ENCODE measurements around the gene OSBPL2.

The OSBPL2 gene

DNA sequence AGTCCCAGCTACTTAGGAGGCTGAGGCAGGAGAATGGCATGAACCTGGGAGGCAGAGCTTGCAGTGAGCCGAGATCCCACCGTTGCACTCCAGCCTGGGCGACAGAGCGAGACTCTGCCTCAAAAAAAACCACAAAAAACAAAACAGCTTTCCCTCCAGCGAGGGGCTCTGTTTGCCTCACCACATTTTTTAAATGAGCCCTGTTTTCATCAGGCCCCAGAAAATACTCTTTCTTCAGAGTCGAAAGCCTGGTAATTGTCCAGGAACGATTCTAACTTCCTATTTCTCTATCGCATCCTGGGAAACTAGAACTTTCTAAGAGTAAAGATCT is 43.3 kb upstream of the OSBPL2 start:
- no peak for DNase-seq (ENCODE audit: extremely low spot score)
- TF ChIP-seq, protein P1, sequence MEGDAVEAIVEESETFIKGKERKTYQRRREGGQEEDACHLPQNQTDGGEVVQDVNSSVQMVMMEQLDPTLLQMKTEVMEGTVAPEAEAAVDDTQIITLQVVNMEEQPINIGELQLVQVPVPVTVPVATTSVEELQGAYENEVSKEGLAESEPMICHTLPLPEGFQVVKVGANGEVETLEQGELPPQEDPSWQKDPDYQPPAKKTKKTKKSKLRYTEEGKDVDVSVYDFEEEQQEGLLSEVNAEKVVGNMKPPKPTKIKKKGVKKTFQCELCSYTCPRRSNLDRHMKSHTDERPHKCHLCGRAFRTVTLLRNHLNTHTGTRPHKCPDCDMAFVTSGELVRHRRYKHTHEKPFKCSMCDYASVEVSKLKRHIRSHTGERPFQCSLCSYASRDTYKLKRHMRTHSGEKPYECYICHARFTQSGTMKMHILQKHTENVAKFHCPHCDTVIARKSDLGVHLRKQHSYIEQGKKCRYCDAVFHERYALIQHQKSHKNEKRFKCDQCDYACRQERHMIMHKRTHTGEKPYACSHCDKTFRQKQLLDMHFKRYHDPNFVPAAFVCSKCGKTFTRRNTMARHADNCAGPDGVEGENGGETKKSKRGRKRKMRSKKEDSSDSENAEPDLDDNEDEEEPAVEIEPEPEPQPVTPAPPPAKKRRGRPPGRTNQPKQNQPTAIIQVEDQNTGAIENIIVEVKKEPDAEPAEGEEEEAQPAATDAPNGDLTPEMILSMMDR (IDR thresholded peaks at IDR 0.05; ENCODE audit: control extremely low read depth, extremely low read depth, low read depth, missing control alignments), result no peak
- ChIA-PET CTCF (no interaction called here), POLR2A (no interaction called here)

DNA sequence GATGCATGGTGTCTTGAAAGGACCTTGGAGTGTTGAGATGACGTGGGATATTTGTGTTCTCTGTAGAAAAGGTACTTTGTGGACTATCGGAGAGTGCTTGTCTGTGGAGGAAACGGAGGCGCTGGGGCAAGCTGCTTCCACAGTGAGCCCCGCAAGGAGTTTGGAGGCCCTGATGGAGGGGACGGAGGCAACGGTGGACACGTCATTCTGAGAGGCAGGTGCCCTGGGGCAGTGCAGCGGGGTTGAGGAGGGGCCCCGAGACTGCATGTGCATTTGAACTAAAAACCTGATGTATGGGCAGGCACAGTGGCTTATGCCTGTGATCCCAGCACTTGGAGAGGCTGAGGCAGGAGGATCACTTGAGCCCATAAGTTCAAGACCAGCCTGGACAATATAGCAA is 42.6 kb upstream of the OSBPL2 start:
- TF ChIP-seq, protein P1 (IDR thresholded peaks at IDR 0.05; ENCODE audit: control extremely low read depth, extremely low read depth, low read depth, missing control alignments), result no peak
- ChIA-PET POLR2A (no interaction called here), CTCF (no interaction called here)
- no peak for DNase-seq (ENCODE audit: extremely low spot score)

DNA sequence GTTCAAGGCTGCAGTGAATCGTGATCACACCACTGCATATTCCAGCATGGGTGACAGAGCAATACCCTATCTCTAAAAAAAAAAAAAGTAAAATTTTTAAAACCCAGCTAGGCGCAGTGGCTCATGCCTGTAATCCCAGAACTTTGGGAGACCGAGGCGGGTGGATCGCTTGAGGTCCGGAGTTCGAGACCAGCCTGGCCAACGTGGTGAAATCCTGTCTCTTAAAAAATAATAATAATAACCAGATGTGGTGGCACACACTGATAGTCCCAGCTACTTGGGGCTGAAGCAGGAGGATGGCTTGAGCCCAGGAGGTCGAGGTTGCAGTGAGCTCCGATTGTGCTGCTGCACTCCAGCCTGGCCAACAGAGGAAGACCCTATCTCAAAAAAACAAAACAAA is 42.0 kb upstream of the OSBPL2 start:
- POLR2A ChIA-PET, result no interaction called here
- CTCF ChIA-PET, result no interaction called here
- no peak for DNase-seq (ENCODE audit: extremely low spot score)
- TF ChIP-seq, protein P1 (IDR thresholded peaks at IDR 0.05; ENCODE audit: control extremely low read depth, extremely low read depth, low read depth, missing control alignments), result no peak

DNA sequence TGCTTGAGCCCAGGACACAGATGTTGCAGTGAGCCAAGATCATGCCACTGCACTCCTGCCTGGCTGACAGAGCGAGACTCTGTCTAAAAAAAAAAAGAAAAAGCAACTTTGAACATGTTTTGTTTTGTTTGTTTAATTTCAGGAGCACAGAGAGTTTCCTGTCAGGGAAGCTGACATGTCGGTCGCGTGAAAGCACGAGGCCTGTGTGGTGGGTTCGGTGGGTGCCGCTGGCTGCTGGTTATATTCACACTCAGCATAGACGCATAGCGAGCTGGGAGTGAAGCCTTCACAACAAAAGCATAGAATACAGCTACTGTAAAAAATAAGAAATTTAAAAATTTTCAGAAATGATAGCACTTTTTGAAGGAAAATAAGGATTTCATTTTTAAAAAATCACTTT is 41.0 kb upstream of the OSBPL2 start:
- ChIA-PET POLR2A (no interaction called here), CTCF (no interaction called here)
- no peak for DNase-seq (ENCODE audit: extremely low spot score)

DNA sequence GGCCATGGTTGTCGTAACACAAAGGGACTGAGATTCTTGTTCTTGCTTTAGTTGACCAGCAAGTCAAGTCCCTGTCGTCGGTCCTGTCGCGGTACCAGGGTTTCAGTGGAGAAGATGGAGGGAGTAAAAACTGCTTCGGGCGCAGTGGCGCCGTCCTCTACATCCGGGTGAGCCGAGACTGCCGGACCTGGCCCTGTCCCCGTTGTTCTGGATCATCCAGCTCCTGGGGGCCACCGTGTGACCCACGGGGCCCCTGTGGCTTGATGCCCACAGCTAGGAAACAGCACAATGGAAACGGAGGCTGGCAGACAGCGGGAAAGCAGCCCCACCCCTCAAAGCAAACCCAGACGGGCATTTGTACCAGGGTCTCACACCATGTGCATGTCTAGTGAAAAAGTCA is 40.5 kb upstream of the OSBPL2 start:
- DNase-seq (ENCODE audit: extremely low spot score), result no peak
- TF ChIP-seq, protein P1 (IDR thresholded peaks at IDR 0.05; ENCODE audit: control extremely low read depth, extremely low read depth, low read depth, missing control alignments), result no peak
- CTCF ChIA-PET, result no interaction called here
- POLR2A ChIA-PET, result no interaction called here

More for the DNA sequence above, 41.0 kb upstream of the OSBPL2 start:
- TF ChIP-seq, protein P1 (IDR thresholded peaks at IDR 0.05; ENCODE audit: control extremely low read depth, extremely low read depth, low read depth, missing control alignments), result no peak

DNA sequence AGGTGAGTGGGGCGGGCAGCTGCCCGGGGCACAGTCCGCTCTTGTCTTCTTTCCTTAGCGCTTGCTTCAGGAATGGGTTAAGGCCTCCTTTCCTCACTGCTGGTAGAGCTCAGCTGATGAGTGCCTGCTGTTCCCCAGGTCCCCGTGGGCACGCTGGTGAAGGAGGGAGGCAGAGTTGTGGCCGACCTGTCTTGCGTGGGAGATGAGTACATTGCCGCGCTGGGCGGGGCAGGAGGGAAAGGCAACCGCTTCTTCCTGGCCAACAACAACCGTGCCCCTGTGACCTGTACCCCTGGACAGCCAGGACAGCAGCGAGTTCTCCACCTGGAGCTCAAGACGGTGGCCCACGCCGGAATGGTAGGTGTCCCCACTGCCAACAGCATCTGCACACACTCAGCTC is 39.8 kb upstream of the OSBPL2 start:
- ChIA-PET CTCF (no interaction called here), POLR2A (no interaction called here)
- TF ChIP-seq, protein P1 (IDR thresholded peaks at IDR 0.05; ENCODE audit: control extremely low read depth, extremely low read depth, low read depth, missing control alignments), result no peak
- DNase-seq (ENCODE audit: extremely low spot score), result no peak

DNA sequence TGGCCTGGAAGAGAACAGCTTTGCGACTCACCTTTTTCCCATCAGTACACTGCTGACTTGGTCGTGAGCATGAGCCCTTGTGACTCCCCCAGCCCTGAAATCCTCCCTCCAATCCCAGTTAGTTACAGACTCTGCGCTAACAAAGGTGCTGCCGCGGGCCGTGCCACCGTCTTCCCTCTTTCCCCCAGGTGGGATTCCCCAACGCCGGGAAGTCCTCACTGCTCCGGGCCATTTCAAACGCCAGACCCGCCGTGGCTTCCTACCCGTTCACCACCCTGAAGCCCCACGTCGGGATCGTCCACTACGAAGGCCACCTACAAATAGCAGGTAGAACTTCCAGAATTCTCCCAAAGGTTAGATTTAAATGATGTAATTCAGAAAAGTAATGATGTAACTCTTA is 39.4 kb upstream of the OSBPL2 start:
- ChIA-PET POLR2A (no interaction called here), CTCF (no interaction called here)
- no peak for DNase-seq (ENCODE audit: extremely low spot score)
- TF ChIP-seq, protein P1 (IDR thresholded peaks at IDR 0.05; ENCODE audit: control extremely low read depth, extremely low read depth, low read depth, missing control alignments), result no peak

Data from GM10248 (cell line).